Mesenchymal stem cell (in vitro differentiated cells and primary cell): ENCODE measurements around the gene INPP5D.

Experiments
- DNase-seq: peaks from one replicate; pipeline ENCODE4 v3.0.0-alpha.2; 2013
- H2AFZ ChIP-seq: one replicate; pipeline ENCODE4 v1.6.1; 2013; ENCODE audit warnings: low read depth, mild to moderate bottlenecking, control low read depth, inconsistent platforms, low read length, moderate library complexity
- H2AK5ac ChIP-seq: 2 replicates; pipeline ENCODE4 v1.6.1; 2013; ENCODE audit warnings: low read length, moderate library complexity, mild to moderate bottlenecking, inconsistent platforms; ENCODE audit not compliant: severe bottlenecking
- H2BK120ac ChIP-seq: one replicate; pipeline ENCODE4 v1.6.1; 2013; ENCODE audit warnings: low read depth, mild to moderate bottlenecking, inconsistent platforms, low read length, moderate library complexity
- H2BK12ac ChIP-seq, 2 experiments: one replicate each; pipeline ENCODE4 v1.6.1; 2013; ENCODE audit warnings: inconsistent platforms in 2 of 2, low read length in 2 of 2, mild to moderate bottlenecking in 2 of 2, moderate library complexity in 2 of 2, control low read depth in 1 of 2
- H2BK15ac ChIP-seq: one replicate; pipeline ENCODE4 v1.6.1; 2013; ENCODE audit warnings: mild to moderate bottlenecking, low read depth, inconsistent platforms; ENCODE audit not compliant: poor library complexity, severe bottlenecking
- H2BK5ac ChIP-seq: 2 replicates; pipeline ENCODE4 v1.6.1; 2013; ENCODE audit warnings: low read depth, mild to moderate bottlenecking, low read length, control low read depth, inconsistent platforms; ENCODE audit not compliant: poor library complexity, severe bottlenecking
- H3K14ac ChIP-seq, 2 experiments: one replicate each; pipeline ENCODE4 v1.6.1; 2013; ENCODE audit warnings: inconsistent platforms in 2 of 2, low read length in 2 of 2, control low read depth in 1 of 2, mild to moderate bottlenecking in 1 of 2, moderate library complexity in 1 of 2
- H3K18ac ChIP-seq, 2 experiments: one replicate each; pipeline ENCODE4 v1.6.1; 2013; ENCODE audit warnings: inconsistent platforms in 2 of 2, low read length in 2 of 2, control low read depth in 1 of 2, low read depth in 1 of 2, mild to moderate bottlenecking in 1 of 2
- H3K23ac ChIP-seq, 2 experiments: one replicate each; pipeline ENCODE4 v1.6.1; 2013; ENCODE audit warnings: inconsistent platforms in 2 of 2, low read length in 2 of 2, mild to moderate bottlenecking in 2 of 2, moderate library complexity in 2 of 2, control low read depth in 1 of 2
- H3K27ac ChIP-seq: 2 replicates; pipeline ENCODE4 v1.5.1; 2013; ENCODE audit warnings: mild to moderate bottlenecking, moderate library complexity, low read length, control low read depth, inconsistent platforms; ENCODE audit not compliant: poor library complexity, severe bottlenecking
- H3K27me3 ChIP-seq, 2 experiments: 2 replicates each; pipeline versions ENCODE4 v1.6.1 to v1.7.0; 2013; ENCODE audit warnings: low read length in 2 of 2, mild to moderate bottlenecking in 2 of 2, moderate library complexity in 2 of 2, control low read depth in 1 of 2, inconsistent platforms in 1 of 2; ENCODE audit not compliant: control insufficient read depth in 1 of 2, insufficient read depth in 1 of 2
- H3K36me3 ChIP-seq, 2 experiments: 2 replicates each; pipeline versions ENCODE4 v1.6.1 to v1.7.0; 2013; ENCODE audit warnings: low read length in 2 of 2, control low read depth in 1 of 2, inconsistent platforms in 1 of 2, low read depth in 1 of 2, mild to moderate bottlenecking in 1 of 2; ENCODE audit not compliant: insufficient read depth in 2 of 2, control insufficient read depth in 1 of 2
- H3K4ac ChIP-seq, 2 experiments: one replicate each; pipeline ENCODE4 v1.6.1; 2013; ENCODE audit warnings: inconsistent platforms in 2 of 2, low read length in 2 of 2, mild to moderate bottlenecking in 2 of 2, moderate library complexity in 2 of 2, control low read depth in 1 of 2, low read depth in 1 of 2
- H3K4me1 ChIP-seq: 2 replicates; pipeline ENCODE4 v1.6.1; 2013; ENCODE audit warnings: low read depth, low read length, control low read depth; ENCODE audit not compliant: control insufficient read depth, insufficient read depth
- H3K4me2 ChIP-seq: 2 replicates; pipeline ENCODE4 v1.6.1; 2013; ENCODE audit warnings: low read length, mild to moderate bottlenecking, inconsistent platforms; ENCODE audit not compliant: poor library complexity, severe bottlenecking
- H3K4me3 ChIP-seq, 2 experiments: 2 replicates each; pipeline versions ENCODE4 v1.5.1 to v1.7.0; 2013; ENCODE audit warnings: low read length in 2 of 2, mild to moderate bottlenecking in 2 of 2, control low read depth in 1 of 2, low read depth in 1 of 2; ENCODE audit not compliant: insufficient read depth in 1 of 2
- H3K79me1 ChIP-seq: replicated peaks from 2 replicates; pipeline ENCODE4 v1.6.1; 2013; ENCODE audit warnings: mild to moderate bottlenecking, control low read depth, low read length, inconsistent platforms; ENCODE audit not compliant: poor library complexity, severe bottlenecking
- H3K9ac ChIP-seq: 2 replicates; pipeline ENCODE4 v1.7.0; 2013; ENCODE audit warnings: mild to moderate bottlenecking, low read length, moderate library complexity
- H3K9me3 ChIP-seq: 2 replicates; pipeline ENCODE4 v1.7.0; 2013; ENCODE audit warnings: mild to moderate bottlenecking, low read length; ENCODE audit not compliant: control insufficient read depth
- H4K8ac ChIP-seq: one replicate; pipeline ENCODE4 v1.6.1; 2013; ENCODE audit warnings: inconsistent platforms, mild to moderate bottlenecking, low read length, moderate library complexity
- H4K91ac ChIP-seq: one replicate; pipeline ENCODE4 v1.6.1; 2013; ENCODE audit warnings: mild to moderate bottlenecking, low read length, inconsistent platforms
- WGBS: methylation state at CpG from one replicate; pipeline ENCODE4 v1.1.7; 2013; ENCODE audit warnings: mixed read lengths; 5-methylcytosine and 5-hydroxymethylcytosine counted together

INPP5D gene

DNA sequence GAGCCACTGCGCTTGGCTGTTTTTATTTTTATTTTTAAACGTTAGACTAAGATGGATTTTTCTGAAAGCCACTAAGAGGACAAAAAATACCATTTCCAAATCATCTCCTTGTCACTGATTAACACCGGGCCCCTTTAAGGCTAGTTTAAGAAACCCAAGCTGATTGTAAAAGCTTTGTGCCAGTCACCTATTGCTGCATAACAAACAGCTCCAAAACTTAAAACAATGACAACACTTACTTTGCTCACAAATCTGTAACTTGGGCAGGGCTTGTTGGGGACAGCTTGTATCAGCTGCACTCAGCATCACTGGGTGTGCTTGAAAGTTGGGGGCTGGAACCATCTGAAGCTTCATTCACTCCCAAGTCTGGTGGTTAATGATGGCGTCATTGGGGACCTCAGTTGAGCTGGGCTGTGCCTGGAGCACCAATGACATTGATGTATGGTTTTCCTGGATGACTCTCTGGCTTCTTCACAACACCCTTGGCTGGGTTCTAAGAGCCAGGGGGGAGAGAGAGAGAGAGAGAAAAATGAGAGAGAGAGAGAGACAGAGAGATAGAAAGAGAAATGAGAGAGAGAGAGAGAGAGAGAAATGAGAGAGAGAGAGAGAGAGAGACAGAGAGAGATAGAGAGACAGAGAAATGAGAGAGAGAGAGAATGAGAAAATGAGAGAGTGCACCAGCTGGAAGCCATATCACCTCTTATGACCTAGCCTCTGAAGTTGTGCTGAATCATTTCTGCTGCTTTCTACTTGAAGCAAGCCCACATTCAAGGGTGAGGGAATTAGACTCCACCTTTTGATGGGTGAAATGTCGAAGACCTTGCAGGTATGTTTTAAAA lies 165.3 kb downstream of the INPP5D start:
- H3K27me3 ChIP-seq = peaks cover 20 to 46% of the 10 kb centered on the region in 2 experiments
- no peak overlapping the region for H2BK12ac ChIP-seq
- no peak for DNase-seq
- H3K4ac ChIP-seq = no peak overlapping the region
- H3K4me2 ChIP-seq = no peak overlapping the region
- 79% methylated on average over 5 of the region's 5 CpGs for WGBS
- no peaks in the 10 kb centered on the region for H3K79me1 ChIP-seq
- H3K9ac ChIP-seq = no peak overlapping the region
- no peak overlapping the region for H2BK120ac ChIP-seq
- no peak overlapping the region for H3K14ac ChIP-seq
- no peak overlapping the region for H2AK5ac ChIP-seq
- no peak overlapping the region for H2BK5ac ChIP-seq
- no peaks in the 10 kb centered on the region for H3K36me3 ChIP-seq
- no peak overlapping the region for H2AFZ ChIP-seq
- H3K18ac ChIP-seq = no peak overlapping the region
- H4K91ac ChIP-seq = no peak overlapping the region
- no peak overlapping the region for H2BK15ac ChIP-seq
- H3K4me1 ChIP-seq = no peaks in the 10 kb centered on the region
- no peak overlapping the region for H3K23ac ChIP-seq
- no peak overlapping the region for H3K27ac ChIP-seq
- no peak overlapping the region for H3K4me3 ChIP-seq
- no peak overlapping the region for H4K8ac ChIP-seq
- H3K9me3 ChIP-seq = no peaks in the 10 kb centered on the region

DNA sequence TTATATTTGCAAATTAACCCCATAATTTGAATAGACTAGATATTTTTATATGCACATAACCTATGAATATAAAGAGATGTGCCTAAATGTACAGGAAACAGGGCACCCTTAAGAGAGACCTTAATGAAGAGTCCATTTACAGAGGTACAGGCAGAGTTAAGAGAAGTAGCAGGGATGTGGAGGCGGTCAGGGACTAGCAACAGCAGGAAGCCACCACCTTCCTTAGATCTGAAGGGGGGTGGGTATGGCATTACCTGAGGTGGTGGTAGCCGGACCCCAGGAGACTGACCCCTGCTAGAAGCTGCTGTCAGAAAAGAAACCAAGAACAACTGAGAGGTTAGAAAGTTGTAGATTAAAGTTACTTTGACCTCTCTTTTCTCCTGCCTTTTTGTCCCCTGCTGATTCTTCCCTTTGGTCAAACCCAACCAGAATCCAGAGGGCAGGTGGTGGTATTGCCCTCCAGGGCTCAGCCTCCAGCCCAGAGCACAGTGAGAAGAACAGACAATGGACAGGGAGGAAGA lies 166.4 kb downstream of the INPP5D start:
- H3K27ac ChIP-seq = no peak overlapping the region
- H2BK5ac ChIP-seq = no peak overlapping the region
- H3K4me1 ChIP-seq = no peaks in the 10 kb centered on the region
- H3K27me3 ChIP-seq = peaks cover 20 to 47% of the 10 kb centered on the region in 2 experiments
- H2BK15ac ChIP-seq = no peak overlapping the region
- H3K9me3 ChIP-seq = no peaks in the 10 kb centered on the region
- no peaks in the 10 kb centered on the region for H3K79me1 ChIP-seq
- H3K36me3 ChIP-seq = no peaks in the 10 kb centered on the region
- no peak overlapping the region for H4K91ac ChIP-seq
- H2BK120ac ChIP-seq = no peak overlapping the region
- H2AFZ ChIP-seq = no peak overlapping the region
- no peak for DNase-seq
- no peak overlapping the region for H3K9ac ChIP-seq
- no peak overlapping the region for H3K23ac ChIP-seq
- no peak overlapping the region for H3K4me3 ChIP-seq
- WGBS = 54% methylated on average over 2 of the region's 2 CpGs
- no peak overlapping the region for H4K8ac ChIP-seq
- H3K4ac ChIP-seq = no peak overlapping the region
- no peak overlapping the region for H3K4me2 ChIP-seq
- H3K14ac ChIP-seq = no peak overlapping the region
- no peak overlapping the region for H3K18ac ChIP-seq
- H2AK5ac ChIP-seq = no peak overlapping the region
- H2BK12ac ChIP-seq = no peak overlapping the region

- H3K79me1 ChIP-seq = no peaks in the 10 kb centered on the region
- H2BK5ac ChIP-seq = no peak overlapping the region
- DNase-seq = no peak
- no peak overlapping the region for H3K4me2 ChIP-seq
- no peak overlapping the region for H2AFZ ChIP-seq
- H3K9me3 ChIP-seq = no peaks in the 10 kb centered on the region
- no peak overlapping the region for H2AK5ac ChIP-seq
- no peak overlapping the region for H3K18ac ChIP-seq
- no peak overlapping the region for H3K9ac ChIP-seq
- no peak overlapping the region for H2BK120ac ChIP-seq
- no peak overlapping the region for H2BK15ac ChIP-seq
- 92% methylated on average over 6 of the region's 7 CpGs for WGBS
- no peaks in the 10 kb centered on the region for H3K36me3 ChIP-seq
- no peak overlapping the region for H3K23ac ChIP-seq
- no peak overlapping the region for H3K27ac ChIP-seq
- no peak overlapping the region for H2BK12ac ChIP-seq
- no peak overlapping the region for H4K8ac ChIP-seq
- H4K91ac ChIP-seq = no peak overlapping the region
- H3K14ac ChIP-seq = no peak overlapping the region
- H3K4ac ChIP-seq = no peak overlapping the region
- no peaks in the 10 kb centered on the region for H3K4me1 ChIP-seq
- H3K4me3 ChIP-seq = no peak overlapping the region
- H3K27me3 ChIP-seq = peaks cover 20 to 55% of the 10 kb centered on the region in 2 experiments
These were observed 167.3 kb downstream of the INPP5D start for GRCh38 chr2:233227346-233227978.

DNA sequence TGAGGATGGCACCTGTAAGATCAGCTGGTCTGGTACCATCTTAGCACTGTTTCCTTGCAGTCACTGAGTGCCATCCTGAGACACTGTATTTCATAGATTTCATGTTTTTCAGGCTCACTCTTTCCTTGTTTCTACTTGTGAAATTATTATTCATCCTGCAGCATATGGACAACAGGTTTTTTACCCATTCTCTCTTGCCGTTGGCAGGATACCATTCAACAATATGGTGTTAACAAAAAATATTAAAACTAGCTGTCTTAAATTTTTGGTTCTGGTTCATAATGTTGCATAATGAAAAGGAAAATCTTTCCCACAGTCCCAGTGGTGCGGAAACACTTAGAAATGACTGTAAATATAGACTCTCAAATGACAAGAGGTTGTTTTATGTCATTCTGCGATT lies 168.2 kb downstream of the INPP5D start:
- no peak for DNase-seq
- H3K18ac ChIP-seq = no peak overlapping the region
- WGBS = 100% methylated on average over 2 of the region's 3 CpGs
- no peak overlapping the region for H3K4ac ChIP-seq
- no peak overlapping the region for H2BK120ac ChIP-seq
- H3K9ac ChIP-seq = no peak overlapping the region
- no peak overlapping the region for H2BK15ac ChIP-seq
- H2AK5ac ChIP-seq = no peak overlapping the region
- H3K14ac ChIP-seq = no peak overlapping the region
- no peaks in the 10 kb centered on the region for H3K79me1 ChIP-seq
- peaks cover 20 to 56% of the 10 kb centered on the region in 2 experiments for H3K27me3 ChIP-seq
- no peak overlapping the region for H2BK5ac ChIP-seq
- no peaks in the 10 kb centered on the region for H3K36me3 ChIP-seq
- no peaks in the 10 kb centered on the region for H3K9me3 ChIP-seq
- no peak overlapping the region for H3K4me2 ChIP-seq
- H2AFZ ChIP-seq = no peak overlapping the region
- H4K91ac ChIP-seq = no peak overlapping the region
- no peaks in the 10 kb centered on the region for H3K4me1 ChIP-seq
- no peak overlapping the region for H3K27ac ChIP-seq
- H3K4me3 ChIP-seq = no peak overlapping the region
- H3K23ac ChIP-seq = no peak overlapping the region
- H2BK12ac ChIP-seq = no peak overlapping the region
- H4K8ac ChIP-seq = no peak overlapping the region
